ENCODE data around the gene HARS1.
"Not testable (repeated sequence)": the region's sequence is repeated elsewhere in the genome, so short reads cannot be mapped to it uniquely, and the experiment has no call there.

Gene HARS1

DNA sequence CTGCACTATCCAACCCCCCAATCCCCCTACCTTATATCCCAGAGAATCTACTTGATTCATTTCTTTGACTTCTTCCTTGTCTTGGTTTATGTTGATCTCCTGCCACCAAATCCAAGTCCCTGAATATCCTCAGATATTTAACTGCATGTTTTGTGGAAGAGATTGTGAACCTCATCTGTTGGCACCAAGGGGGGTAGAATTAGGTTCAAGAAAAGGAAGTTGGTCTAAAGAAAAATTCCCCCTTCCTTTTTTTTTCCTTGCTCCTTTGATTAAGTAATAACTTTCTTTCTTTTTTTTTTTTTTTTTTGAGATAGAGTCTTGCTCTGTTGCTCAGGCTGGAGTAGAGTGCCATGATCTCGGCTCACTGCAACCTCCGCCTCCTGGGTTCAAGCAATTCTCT lies 57.7 kb downstream of the HARS1 start:
- no peak for DNase-seq (ENCODE audit: low read depth in 1 of 2, low spot score in 1 of 2)

DNA sequence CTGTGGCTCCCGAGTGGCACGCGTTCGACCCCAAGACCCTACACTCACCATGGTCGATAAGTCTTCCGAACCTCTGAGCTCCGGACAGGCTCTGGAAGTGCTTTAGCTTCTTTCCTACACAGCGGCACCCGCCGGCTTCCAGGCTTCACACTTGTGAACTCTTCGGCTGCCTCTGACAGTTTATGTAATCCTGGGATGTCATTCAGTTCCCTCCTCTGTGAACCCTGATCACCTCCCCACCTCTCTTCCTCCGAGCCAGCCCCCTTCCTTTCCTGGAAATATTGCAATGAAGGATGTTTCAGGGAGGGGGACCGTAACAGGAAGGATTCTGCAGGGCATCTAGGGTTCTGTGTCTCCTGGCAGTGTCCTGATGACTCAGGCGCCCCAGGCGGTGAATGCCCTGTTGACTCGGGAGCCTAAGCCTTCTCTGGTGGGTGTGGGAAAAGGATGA lies 58.1 kb downstream of the HARS1 start, which contains the start of gene CD14:
CD14 (minus strand) TSS at position 155 of the 451 bp plus-strand sequence; CDS start at position 51, 104 bp downstream.
- no peak for DNase-seq (ENCODE audit: low read depth in 1 of 2, low spot score in 1 of 2)

DNA sequence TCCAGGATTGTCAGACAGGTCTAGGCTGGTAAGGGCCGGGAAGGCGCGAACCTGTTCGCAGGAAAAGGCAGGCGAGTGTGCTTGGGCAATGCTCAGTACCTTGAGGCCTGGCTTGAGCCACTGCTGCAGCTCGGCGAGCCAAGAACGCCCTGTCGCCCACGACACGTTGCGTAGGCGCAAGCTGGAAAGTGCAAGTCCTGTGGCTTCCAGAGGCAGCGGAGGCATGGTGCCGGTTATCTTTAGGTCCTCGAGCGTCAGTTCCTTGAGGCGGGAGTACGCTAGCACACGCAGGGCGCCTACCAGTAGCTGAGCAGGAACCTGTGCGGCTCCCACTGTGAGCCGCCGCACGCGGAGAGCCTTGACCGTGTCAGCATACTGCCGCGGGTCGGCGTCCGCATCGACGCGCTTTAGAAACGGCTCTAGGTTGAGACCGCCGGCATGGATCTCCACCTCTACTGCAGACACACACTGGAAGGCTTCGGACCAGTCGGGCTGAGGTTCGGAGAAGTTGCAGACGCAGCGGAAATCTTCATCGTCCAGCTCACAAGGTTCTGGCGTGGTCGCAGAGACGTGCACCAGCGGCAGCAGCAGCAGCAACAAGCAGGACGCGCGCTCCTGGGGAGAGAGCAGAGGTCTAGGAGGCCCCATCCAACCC lies 58.7 kb downstream of the HARS1 start:
- peak in 1 of 2 donors; percentile 31 for DNase-seq (ENCODE audit: low read depth in 1 of 2, low spot score in 1 of 2)

DNA sequence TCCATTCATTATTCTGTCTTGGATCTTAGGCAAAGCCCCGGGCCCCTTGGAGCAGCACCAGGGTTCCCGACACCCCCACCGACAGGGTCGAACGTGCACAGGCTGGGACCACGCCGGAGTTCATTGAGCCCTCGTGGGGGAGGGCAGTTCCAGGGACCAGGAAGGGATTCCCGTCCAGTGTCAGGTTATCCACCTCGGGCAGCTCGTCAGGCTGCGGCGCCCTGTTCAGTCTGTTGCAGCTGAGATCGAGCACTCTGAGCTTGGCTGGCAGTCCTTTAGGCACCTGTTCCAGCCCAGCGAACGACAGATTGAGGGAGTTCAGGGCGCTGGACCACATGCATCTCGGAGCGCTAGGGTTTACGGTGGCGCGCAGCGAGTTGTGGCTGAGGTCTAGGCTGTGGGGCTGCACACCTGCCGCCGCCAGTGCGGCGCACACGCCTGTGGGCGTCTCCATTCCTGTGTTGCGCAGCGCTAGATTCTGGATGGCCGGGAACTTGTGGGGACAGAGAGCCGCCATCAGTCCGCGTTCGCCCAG lies 59.3 kb downstream of the HARS1 start:
- DNase-seq (ENCODE audit: low read depth in 1 of 2, low spot score in 1 of 2): peak in 1 of 2 donors; percentile 8

DNA sequence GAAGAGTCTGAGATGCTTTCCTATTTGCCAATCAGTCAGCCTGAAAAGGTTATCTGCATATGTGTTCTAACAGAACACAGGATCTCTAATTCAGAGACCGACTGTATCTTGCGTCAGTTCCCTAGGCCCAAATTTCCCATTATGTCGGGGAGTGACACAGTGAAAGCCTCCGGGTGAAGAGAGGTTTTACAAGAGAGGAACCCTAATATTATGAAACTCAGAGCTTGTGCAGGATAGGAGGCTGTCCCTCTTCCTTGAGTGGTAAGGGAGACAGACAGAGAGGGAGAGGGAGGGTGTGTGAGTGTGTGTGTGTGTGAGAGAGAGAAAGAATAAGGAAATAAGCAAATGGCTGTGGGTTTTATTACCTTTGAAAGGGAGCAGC lies 60.1 kb downstream of the HARS1 start:
- no peak for DNase-seq (ENCODE audit: low read depth in 1 of 2, low spot score in 1 of 2)

DNA sequence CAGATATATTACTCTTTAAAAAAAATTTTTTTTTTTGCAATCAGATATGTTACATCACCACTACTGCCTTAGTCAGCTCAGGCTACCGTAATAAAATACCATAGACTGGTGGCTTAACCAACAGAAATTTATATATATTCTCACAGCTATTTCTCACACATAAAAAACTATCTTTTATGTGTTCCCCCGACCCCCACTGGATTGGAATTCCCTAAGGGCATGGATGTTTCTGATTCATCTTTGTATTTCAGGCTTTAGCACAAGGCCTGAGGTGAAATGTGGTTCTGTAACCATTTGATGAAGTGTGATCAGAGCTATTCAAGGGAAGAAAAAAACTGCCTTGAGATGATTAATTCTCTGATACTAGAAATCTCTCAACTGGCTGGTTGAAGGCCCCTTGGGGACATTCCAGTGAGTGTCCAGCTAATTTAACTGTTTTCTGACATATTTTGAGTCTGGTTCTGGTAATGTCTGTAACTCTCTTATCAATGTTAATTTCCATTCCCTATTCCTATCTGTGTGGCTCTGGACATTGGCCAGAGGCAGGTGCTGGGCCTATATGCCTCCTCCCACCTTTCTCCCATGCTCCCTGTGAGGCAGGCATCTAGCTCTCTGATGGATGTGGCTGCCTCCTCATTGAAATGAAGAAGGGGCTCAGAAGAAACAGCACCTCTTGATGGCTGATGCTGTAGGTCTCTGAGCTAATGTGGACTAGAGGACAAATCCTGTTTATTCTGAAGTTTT lies 60.7 kb downstream of the HARS1 start:
- DNase-seq (ENCODE audit: low read depth in 1 of 2, low spot score in 1 of 2): no peak

DNA sequence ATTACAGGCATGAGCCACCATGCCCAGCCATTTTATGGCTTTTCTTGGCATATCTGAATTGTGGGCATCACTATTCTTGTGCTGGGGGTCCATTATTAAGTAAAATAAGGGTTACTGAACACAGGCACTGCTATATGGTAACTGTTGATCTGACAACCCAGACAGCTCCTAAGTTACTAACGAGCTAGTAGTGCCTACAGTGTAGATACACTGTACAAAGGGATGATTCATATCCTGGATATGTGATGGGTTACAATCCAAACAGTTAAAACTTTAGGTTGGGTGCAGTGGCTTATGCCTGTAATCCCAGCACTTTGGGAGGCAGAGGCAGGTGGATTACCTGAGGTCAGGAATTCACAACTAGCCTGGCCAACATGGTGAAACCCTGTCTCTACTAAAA lies 62.5 kb downstream of the HARS1 start:
- no peak for DNase-seq (ENCODE audit: low read depth in 1 of 2, low spot score in 1 of 2)

DNA sequence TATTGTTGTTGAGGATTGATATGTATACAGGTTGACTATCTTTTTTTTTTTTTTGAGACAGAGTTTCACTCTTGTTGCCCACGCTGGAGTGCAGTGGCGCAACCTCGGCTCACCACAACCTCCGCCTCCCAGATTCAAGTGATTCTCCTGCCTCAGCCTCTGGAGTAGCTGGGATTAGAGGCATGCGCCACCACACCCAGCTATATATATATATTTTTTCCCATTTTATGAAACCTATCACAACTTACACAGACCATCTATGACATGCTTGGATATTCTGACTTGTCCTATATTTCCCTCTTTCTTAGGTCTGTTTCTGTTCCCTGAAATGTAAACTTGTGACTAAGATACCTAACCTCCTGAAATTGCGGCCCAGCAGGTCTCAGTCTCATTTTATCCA lies 63.2 kb downstream of the HARS1 start:
- DNase-seq (ENCODE audit: low read depth in 1 of 2, low spot score in 1 of 2): no peak

DNA sequence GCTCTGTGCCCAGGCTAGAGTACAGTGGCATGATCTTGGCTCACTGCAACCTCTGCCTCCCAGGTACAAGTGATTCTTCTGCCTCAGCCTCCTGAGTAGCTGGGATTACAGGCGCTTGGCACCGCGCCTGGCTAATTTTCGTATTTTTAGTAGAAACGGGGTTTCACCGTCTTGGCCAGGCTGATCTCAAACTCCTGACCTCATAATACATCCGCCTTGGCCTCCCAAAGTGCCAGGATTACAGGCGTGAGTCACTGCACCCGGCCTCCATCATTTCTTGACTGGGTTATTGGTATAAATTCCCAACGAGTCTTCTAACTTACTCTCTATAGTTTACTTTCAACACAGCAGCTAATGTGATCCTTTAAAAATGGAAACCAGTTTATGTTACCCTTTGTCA lies 66.3 kb downstream of the HARS1 start:
- DNase-seq (ENCODE audit: low read depth in 1 of 2, low spot score in 1 of 2): not testable (repeated sequence)
